22Rv1 (cell line): ENCODE measurements around the gene SLC26A8.

Experiments used
- CTCF ChIP-seq: fragments of 450-650 bp; IDR thresholded peaks from 2 replicates; pipeline ENCODE4 v1.5.1; 2017; ENCODE audit warnings: mild to moderate bottlenecking
- ZFX ChIP-seq: fragments of 450-650 bp; IDR thresholded peaks from 2 replicates; pipeline ENCODE4 v1.6.1; 2017; ENCODE audit warnings: antibody characterized with exemption, borderline replicate concordance

- no peak for TF ChIP-seq CTCF
- TF ChIP-seq ZFX: no peak
These were observed 61.5 kb downstream of the SLC26A8 start for GRCh38 chr6:35962779-35963560.
